ENCODE measurements around the gene ULK2. TPM values are rescaled to one million over a fixed set of nuclear protein-coding genes. Genes with fewer than 3 reads are reported as not detected.
A peak's percentile ranks its signal among the peaks of the same experiment; 100 is the strongest.
"Not testable (repeated sequence)": the region's sequence is repeated elsewhere in the genome, so short reads cannot be mapped to it uniquely, and the experiment has no call there.

The ULK2 gene
- total and polyA plus RNA-seq, 4 experiments from 2014 or later, result 5.2 to 14.5 (median 11.6) TPM

- Mint-ChIP-seq H3K4me1 (peaks cover 0 to 7% (median 3%) of the 10 kb centered on the region in 4 donors), H3K27me3 (no peaks in the 10 kb centered on the region), H3K4me3 (no peak overlapping the region), H3K9me3 (no peaks in the 10 kb centered on the region), H3K36me3 (peaks cover 33 to 35% of the 10 kb centered on the region in 2 donors), H3K27ac (peak overlapping the region in 4 of 7 donors; percentile 25 to 87 (median 58))
- no peak for DNase-seq
- no peaks in the 10 kb centered on the region for H3K27me3 ChIP-seq (ENCODE audit: insufficient read depth, low read length)
- no peaks in the 10 kb centered on the region for H3K9me3 ChIP-seq (ENCODE audit: control insufficient read depth in 1 of 2, low read length in 2 of 2)
- POLR2A ChIA-PET (ENCODE audit: partially characterized antibody), result interaction anchor here (1.3 kb wide), 1 partner anchor 33 kb away, joined by 4 read pairs; the partner anchor contains the start of gene ULK2
- no peak overlapping the region for H3K27ac ChIP-seq (ENCODE audit: low read depth, low read length)
- no peak overlapping the region for H3K4me3 ChIP-seq (ENCODE audit: low read length in 2 of 2)
- CTCF ChIA-PET (ENCODE audit: partially characterized antibody), result no interaction called here
- H3K36me3 ChIP-seq (ENCODE audit: insufficient read depth, low read length), result peaks cover 21% of the 10 kb centered on the region
- intact Hi-C loops (cut with micrococcal nuclease), result no loop called here
- no peaks in the 10 kb centered on the region for H3K4me1 ChIP-seq (ENCODE audit: insufficient read depth, low read length)
Observed at GRCh38 chr17:19900809-19901208, 33.1 kb upstream of the ULK2 start.

GRCh38 chr17:19897903-19898302, 30.2 kb upstream of the ULK2 start:
- no peak for DNase-seq
- Histone ChIP-seq H3K4me3 (ENCODE audit: low read length in 2 of 2) (no peak overlapping the region), H3K4me1 (ENCODE audit: insufficient read depth, low read length) (no peaks in the 10 kb centered on the region), H3K9me3 (ENCODE audit: control insufficient read depth in 1 of 2, low read length in 2 of 2) (no peaks in the 10 kb centered on the region), H3K27me3 (ENCODE audit: insufficient read depth, low read length) (no peaks in the 10 kb centered on the region), H3K27ac (ENCODE audit: low read depth, low read length) (no peak overlapping the region), H3K36me3 (ENCODE audit: insufficient read depth, low read length) (no peaks in the 10 kb centered on the region)
- Mint-ChIP-seq H3K27me3 (no peaks in the 10 kb centered on the region), H3K9me3 (no peaks in the 10 kb centered on the region), H3K4me1 (peaks cover 0 to 7% (median 3%) of the 10 kb centered on the region in 4 donors), H3K36me3 (peaks cover 10 to 13% of the 10 kb centered on the region in 2 donors), H3K4me3 (no peak overlapping the region), H3K27ac (no peak overlapping the region)
- POLR2A ChIA-PET (ENCODE audit: partially characterized antibody), result no interaction called here
- intact Hi-C loops (cut with micrococcal nuclease), result no loop called here
- CTCF ChIA-PET (ENCODE audit: partially characterized antibody), result no interaction called here

GRCh38 chr17:19897090-19897837, 29.5 kb upstream of the ULK2 start:
- intact Hi-C loops (cut with micrococcal nuclease), result no loop called here
- H3K4me3 ChIP-seq (ENCODE audit: low read length in 2 of 2), result no peak overlapping the region
- no peaks in the 10 kb centered on the region for H3K27me3 ChIP-seq (ENCODE audit: insufficient read depth, low read length)
- no peaks in the 10 kb centered on the region for H3K36me3 ChIP-seq (ENCODE audit: insufficient read depth, low read length)
- Mint-ChIP-seq H3K36me3 (peaks cover 8 to 13% of the 10 kb centered on the region in 2 donors), H3K27ac (peak overlapping the region in 3 of 7 donors; percentile 9 to 20 (median 13)), H3K4me1 (peaks cover 0 to 7% (median 3%) of the 10 kb centered on the region in 4 donors), H3K9me3 (no peaks in the 10 kb centered on the region), H3K4me3 (no peak overlapping the region), H3K27me3 (no peaks in the 10 kb centered on the region)
- DNase-seq, result no peak
- ChIA-PET POLR2A (ENCODE audit: partially characterized antibody) (interaction anchor here (1.6 kb wide), 1 partner anchor 30 kb away, joined by 4 read pairs; the partner anchor contains the start of gene ULK2), CTCF (ENCODE audit: partially characterized antibody) (no interaction called here)
- no peaks in the 10 kb centered on the region for H3K4me1 ChIP-seq (ENCODE audit: insufficient read depth, low read length)
- H3K9me3 ChIP-seq (ENCODE audit: control insufficient read depth in 1 of 2, low read length in 2 of 2), result no peaks in the 10 kb centered on the region
- H3K27ac ChIP-seq (ENCODE audit: low read depth, low read length), result no peak overlapping the region

GRCh38 chr17:19896679-19897078, 28.9 kb upstream of the ULK2 start:
- peaks cover 8 to 13% of the 10 kb centered on the region in 2 donors for H3K36me3 Mint-ChIP-seq
- H3K4me1 Mint-ChIP-seq, result peaks cover 0 to 7% (median 3%) of the 10 kb centered on the region in 4 donors
- no peaks in the 10 kb centered on the region for H3K36me3 ChIP-seq (ENCODE audit: insufficient read depth, low read length)
- H3K27ac ChIP-seq (ENCODE audit: low read depth, low read length), result no peak overlapping the region
- H3K27me3 Mint-ChIP-seq, result no peaks in the 10 kb centered on the region
- ChIA-PET CTCF (ENCODE audit: partially characterized antibody) (no interaction called here), POLR2A (ENCODE audit: partially characterized antibody) (interaction anchor here (1.6 kb wide), 1 partner anchor 29 kb away, joined by 4 read pairs; the partner anchor contains the start of gene ULK2)
- H3K4me3 ChIP-seq (ENCODE audit: low read length in 2 of 2), result no peak overlapping the region
- no peak overlapping the region for H3K4me3 Mint-ChIP-seq
- H3K9me3 ChIP-seq (ENCODE audit: control insufficient read depth in 1 of 2, low read length in 2 of 2), result no peaks in the 10 kb centered on the region
- no peaks in the 10 kb centered on the region for H3K27me3 ChIP-seq (ENCODE audit: insufficient read depth, low read length)
- no peaks in the 10 kb centered on the region for H3K9me3 Mint-ChIP-seq
- H3K27ac Mint-ChIP-seq, result peak overlapping the region in 1 of 7 donors; percentile 20
- no peak for DNase-seq
- intact Hi-C loops (cut with micrococcal nuclease), result no loop called here
- H3K4me1 ChIP-seq (ENCODE audit: insufficient read depth, low read length), result no peaks in the 10 kb centered on the region

- H3K9me3 Mint-ChIP-seq; H3K27ac Mint-ChIP-seq; POLR2A ChIA-PET (ENCODE audit: partially characterized antibody): not testable (repeated sequence)
Observed at GRCh38 chr17:19890554-19890953, 22.8 kb upstream of the ULK2 start.

GRCh38 chr17:19890001-19890400, 22.3 kb upstream of the ULK2 start:
- CTCF ChIA-PET (ENCODE audit: partially characterized antibody); H3K27ac Mint-ChIP-seq; H3K4me1 Mint-ChIP-seq: not testable (repeated sequence)

More at GRCh38 chr17:19890554-19890953, 22.8 kb upstream of the ULK2 start:
- CTCF ChIA-PET (ENCODE audit: partially characterized antibody); H3K4me3 ChIP-seq (ENCODE audit: low read length in 2 of 2); H3K4me3 Mint-ChIP-seq; H3K27ac ChIP-seq (ENCODE audit: low read depth, low read length); H3K36me3 ChIP-seq (ENCODE audit: insufficient read depth, low read length); H3K9me3 ChIP-seq (ENCODE audit: control insufficient read depth in 1 of 2, low read length in 2 of 2); H3K4me1 Mint-ChIP-seq; intact Hi-C loops (cut with micrococcal nuclease); DNase-seq; H3K36me3 Mint-ChIP-seq; H3K4me1 ChIP-seq (ENCODE audit: insufficient read depth, low read length); H3K27me3 ChIP-seq (ENCODE audit: insufficient read depth, low read length); H3K27me3 Mint-ChIP-seq: not testable (repeated sequence)

GRCh38 chr17:19886116-19886515, 18.4 kb upstream of the ULK2 start:
- Mint-ChIP-seq H3K4me1 (no peaks in the 10 kb centered on the region), H3K9me3 (no peaks in the 10 kb centered on the region), H3K4me3 (no peak overlapping the region), H3K27ac (no peak overlapping the region), H3K36me3 (no peaks in the 10 kb centered on the region), H3K27me3 (no peaks in the 10 kb centered on the region)
- Histone ChIP-seq H3K27ac (ENCODE audit: low read depth, low read length) (no peak overlapping the region), H3K4me1 (ENCODE audit: insufficient read depth, low read length) (no peaks in the 10 kb centered on the region), H3K4me3 (ENCODE audit: low read length in 2 of 2) (no peak overlapping the region), H3K36me3 (ENCODE audit: insufficient read depth, low read length) (no peaks in the 10 kb centered on the region), H3K27me3 (ENCODE audit: insufficient read depth, low read length) (no peaks in the 10 kb centered on the region), H3K9me3 (ENCODE audit: control insufficient read depth in 1 of 2, low read length in 2 of 2) (no peaks in the 10 kb centered on the region)
- POLR2A ChIA-PET (ENCODE audit: partially characterized antibody), result no interaction called here
- intact Hi-C loops (cut with micrococcal nuclease), result no loop called here
- CTCF ChIA-PET (ENCODE audit: partially characterized antibody), result interaction anchor here (0.7 kb wide), 1 partner anchor 24 kb away, joined by 3 read pairs; no protein-coding TSS in a partner anchor
- no peak for DNase-seq

More at GRCh38 chr17:19890001-19890400, 22.3 kb upstream of the ULK2 start:
- H3K27ac ChIP-seq (ENCODE audit: low read depth, low read length); H3K9me3 Mint-ChIP-seq; intact Hi-C loops (cut with micrococcal nuclease); H3K36me3 ChIP-seq (ENCODE audit: insufficient read depth, low read length); H3K27me3 Mint-ChIP-seq; H3K4me3 Mint-ChIP-seq; H3K27me3 ChIP-seq (ENCODE audit: insufficient read depth, low read length); H3K9me3 ChIP-seq (ENCODE audit: control insufficient read depth in 1 of 2, low read length in 2 of 2); H3K4me3 ChIP-seq (ENCODE audit: low read length in 2 of 2); POLR2A ChIA-PET (ENCODE audit: partially characterized antibody); DNase-seq; H3K4me1 ChIP-seq (ENCODE audit: insufficient read depth, low read length); H3K36me3 Mint-ChIP-seq: not testable (repeated sequence)
